ENCODE results near the gene RAB39A.
"Not testable (repeated sequence)": the region's sequence is repeated elsewhere in the genome, so short reads cannot be mapped to it uniquely, and the experiment has no call there.

- not testable (repeated sequence) for TF ChIP-seq CTCF (IDR thresholded peaks at IDR 0.05; ENCODE audit: low read depth, low read length, missing input control); EGR1 (IDR thresholded peaks at IDR 0.05; ENCODE audit: low read depth in 2 of 2); MAX (IDR thresholded peaks at IDR 0.05); RAD21 (IDR thresholded peaks at IDR 0.05); RXRA (IDR thresholded peaks at IDR 0.05); REST (IDR thresholded peaks at IDR 0.05); ATF3 (IDR thresholded peaks at IDR 0.05); TAF1 (conservative IDR thresholded peaks at IDR 0.05); GABPA (IDR thresholded peaks at IDR 0.05 in 1 of 2, conservative IDR thresholded peaks at IDR 0.05 in 1 of 2); HNF4G (IDR thresholded peaks at IDR 0.05)
Observed at GRCh38 chr11:107923519-107923918, 4.7 kb upstream of the RAB39A start.
